K562 (cell line): Measurements from ENCODE around the gene ARHGAP23. TPM values are rescaled to one million over a fixed set of nuclear protein-coding genes. Genes with fewer than 3 reads are reported as not detected.
A peak's percentile ranks its signal among the peaks of the same experiment; 100 is the strongest.

Experiments used
- ATAC-seq: fragments of 200-7000 bp; cut with Tn5 transposase; 3 replicates; pipeline ENCODE4 v1.9.1; 2020; ENCODE audit warnings: moderate library complexity
- BruUV-seq: library from RNA; stranded (reverse); fragments of 400-500 nt; replicated peaks from 2 replicates; lab custom pipeline; 2021; lab: Mats Ljungman, UMichigan
- CTCF ChIA-PET: fragments of 300-600 bp; formaldehyde crosslinking; extraction: SDS; loops from one replicate; lab custom pipeline; 2021; ENCODE audit warnings: low intra/inter-chr PET ratio; lab: Yijun Ruan, JAX
- POLR2A ChIA-PET: fragments of 300-600, 350-650 bp; sonication (Branson Sonifier 250); formaldehyde crosslinking; extraction: SDS; loops from one replicate; lab custom pipeline; 2021; ENCODE audit warnings: antibody characterized with exemption, inconsistent platforms; lab: Yijun Ruan, JAX
- DNase-seq, 4 experiments: peaks; one replicate each; pipeline versions ENCODE4 v3.0.0 to v3.0.0-alpha.2; 2011 to 2018; ENCODE audit warnings: low spot score in 3 of 4, mixed read lengths in 3 of 4; ENCODE audit errors: extremely low read depth in 1 of 4
- FAIRE-seq: peaks from 2 replicates; lab custom pipeline; 2011; peaks lifted over from hg19 to GRCh38; lab: Jason Lieb, UNC
- H2AFZ ChIP-seq: 2 replicates; pipeline ENCODE4 v1.6.0; 2011; ENCODE audit warnings: low read depth, low read length, control low read depth, inconsistent platforms
- H3K27ac ChIP-seq: fragments of 200-600 bp; 3 replicates; pipeline ENCODE4 v1.8.0; 2011; ENCODE audit warnings: low read depth, mild to moderate bottlenecking, control low read depth, inconsistent platforms, low read length, moderate library complexity, mixed read lengths; ENCODE audit errors: extremely low read depth
- H3K27me3 ChIP-seq, 2 experiments: fragments of 300-600 bp in 1 of 2; 2 replicates in 1 of 2; 3 replicates in 1 of 2; pipeline versions ENCODE4 v1.6.0 to v1.8.0; 2011; ENCODE audit warnings: inconsistent platforms in 2 of 2, low read length in 2 of 2, mild to moderate bottlenecking in 1 of 2, mixed read lengths in 1 of 2, moderate library complexity in 1 of 2; ENCODE audit not compliant: control insufficient read depth in 2 of 2, insufficient read depth in 2 of 2
- H3K36me3 ChIP-seq: fragments of 300-600 bp; 3 replicates; pipeline ENCODE4 v1.8.0; 2011; ENCODE audit warnings: mild to moderate bottlenecking, low read length, inconsistent platforms; ENCODE audit not compliant: control insufficient read depth, insufficient read depth
- H3K4me1 ChIP-seq, 2 experiments: fragments of 200-600 bp in 1 of 2; replicated peaks in 1 of 2; 2 replicates in 1 of 2; 3 replicates in 1 of 2; pipeline versions ENCODE4 v1.5.1 to v1.8.0; 2011; ENCODE audit warnings: inconsistent platforms in 2 of 2, low read length in 2 of 2, mild to moderate bottlenecking in 1 of 2, mixed read lengths in 1 of 2, moderate library complexity in 1 of 2; ENCODE audit not compliant: control insufficient read depth in 2 of 2, insufficient read depth in 2 of 2
- H3K4me2 ChIP-seq: 2 replicates; pipeline ENCODE4 v1.6.1; 2011; ENCODE audit warnings: low read length, control low read depth, inconsistent platforms, mixed read lengths; ENCODE audit not compliant: insufficient read depth
- H3K4me3 ChIP-seq: fragments of 200-600 bp; sonication (generic), shearing (Covaris generic); 2 replicates; pipeline ENCODE4 v1.5.1; 2016; ENCODE audit warnings: control low read depth, inconsistent platforms
- H3K79me2 ChIP-seq: fragments of 200-600 bp; 3 replicates; pipeline ENCODE4 v1.8.0; 2011; ENCODE audit warnings: low read length, inconsistent platforms; ENCODE audit not compliant: control insufficient read depth, insufficient read depth
- H3K9ac ChIP-seq, 2 experiments: 2 replicates each; pipeline versions ENCODE4 v1.6.0 to v1.6.1; 2011; ENCODE audit warnings: low read depth in 2 of 2, low read length in 2 of 2, control low read depth in 1 of 2, inconsistent platforms in 1 of 2, mild to moderate bottlenecking in 1 of 2, mixed read lengths in 1 of 2; ENCODE audit not compliant: insufficient read depth in 1 of 2
- H3K9me1 ChIP-seq: one replicate; pipeline ENCODE4 v1.6.0; 2011; ENCODE audit warnings: inconsistent platforms, mild to moderate bottlenecking, low read length, moderate library complexity; ENCODE audit not compliant: control insufficient read depth, insufficient read depth
- H3K9me3 ChIP-seq: replicated peaks from 2 replicates; pipeline ENCODE4 v1.5.1; 2011; ENCODE audit warnings: low read depth, low read length, inconsistent platforms; ENCODE audit not compliant: control insufficient read depth, insufficient read depth
- H4K20me1 ChIP-seq: replicated peaks from 2 replicates; pipeline ENCODE4 v1.6.1; 2011; ENCODE audit warnings: low read length, inconsistent platforms, mixed read lengths; ENCODE audit not compliant: control insufficient read depth, insufficient read depth
- CBX8 ChIP-seq: fragments of 200-600 bp; sonication (generic); IDR thresholded peaks from 2 replicates; pipeline ENCODE4 v1.6.1; 2012; ENCODE audit warnings: borderline replicate concordance, mixed run types, low read depth, mild to moderate bottlenecking, moderate library complexity, mixed read lengths, low read length, control low read depth, inconsistent platforms; ENCODE audit not compliant: poor library complexity, severe bottlenecking; ENCODE audit errors: extremely low read depth
- EGR1 ChIP-seq: fragments of 450-650 bp; conservative IDR thresholded peaks from 2 replicates; pipeline ENCODE4 v1.6.1; 2017; ENCODE audit warnings: mild to moderate bottlenecking
- HDAC3 ChIP-seq: fragments of 450-650 bp; IDR thresholded peaks from 2 replicates; pipeline ENCODE4 v1.6.1; 2018; ENCODE audit warnings: borderline replicate concordance, mild to moderate bottlenecking, moderate library complexity; ENCODE audit not compliant: partially characterized antibody
- MTA2 ChIP-seq: fragments of 450-650 bp; IDR thresholded peaks from 2 replicates; pipeline ENCODE4 v1.6.1; 2016; ENCODE audit warnings: low read depth
- RAD21 ChIP-seq, 2 experiments: fragments of 250-450 bp in 1 of 2; fragments of 450-650 bp in 1 of 2; sonication (Bioruptor Pico) in 1 of 2; formaldehyde crosslinking in 1 of 2; IDR thresholded peaks in 1 of 2; conservative IDR thresholded peaks in 1 of 2; 2 replicates each; pipeline versions ENCODE4 v1.4.0 to v1.8.0; 2020 to 2022; ENCODE audit warnings: mild to moderate bottlenecking in 2 of 2, moderate library complexity in 1 of 2
- STAT5B ChIP-seq: fragments of 250-450 bp; sonication (Bioruptor Pico); IDR thresholded peaks from 2 replicates; pipeline ENCODE4 v1.8.0; 2021; ENCODE audit warnings: mild to moderate bottlenecking, inconsistent platforms
- ZFP1 ChIP-seq: fragments of 450-650 bp; formaldehyde crosslinking; IDR thresholded peaks from 2 replicates; pipeline ENCODE4 v1.4.0; 2020; ENCODE audit warnings: mild to moderate bottlenecking, mixed read lengths
- WGBS: fragments of 100-300 bp; shearing (Covaris generic); methylation state at CpG from one replicate; pipeline ENCODE4 v1.1.6; 2016; ENCODE audit warnings: low coverage, mixed read lengths; ENCODE audit not compliant: insufficient coverage; ENCODE audit errors: missing lambda C conversion rate; 5-methylcytosine and 5-hydroxymethylcytosine counted together
- in situ Hi-C: fragments of 300-500 bp; cut with MboI; formaldehyde crosslinking; loops from 4 replicates; pipeline ENCODE4 v1.15.0; 2018; ENCODE audit warnings: inconsistent platforms, mixed read lengths
- intact Hi-C: fragments of 100-400 bp; cut with micrococcal nuclease; formaldehyde crosslinking; loops from 2 replicates; pipeline ENCODE4 v1.14.2; 2022
- polyA plus RNA-seq, 8 experiments: library from polyadenylated mRNA; depleted of rRNA in 4 of 8; stranded (reverse) in 5 of 8; unstranded in 3 of 8; fragments of >200 nt; fragmentation: Nextera tagmentation in 2 of 8; fragmentation: Illumina TruSeq in 1 of 8; extraction: Ambion mirVana in 2 of 8; extraction: Trizol in 1 of 8; gene quantifications; 2 replicates each; pipeline versions ENCODE4 v1.2.1 to v1.2.3, GENCODE V29; 2011 to 2014; ENCODE audit warnings: inconsistent platforms in 1 of 8, missing spikeins in 1 of 8
- total RNA-seq, 7 experiments: library from RNA; depleted of rRNA in 6 of 7; stranded (reverse); fragments of >200 nt in 6 of 7; fragmentation: Illumina TruSeq in 2 of 7; extraction: Trizol in 2 of 7; gene quantifications; 2 replicates each; pipeline versions ENCODE4 v1.2.1 to v1.2.3, GENCODE V29; 2011 to 2021; ENCODE audit warnings: low replicate concordance in 1 of 7

Gene ARHGAP23
- total and polyA plus RNA-seq, 9 of the 15 experiments (the other 6 are each of a cell fraction or from before 2014, with no cell fraction given), result 0.01 to 2.7 (median 0.70) TPM

GRCh38 chr17:38449364-38449763 is 21.1 kb downstream of the ARHGAP23 start:
- no peak overlapping the region for H3K27ac ChIP-seq
- in situ Hi-C loops, result no loop called here
- H3K9me3 ChIP-seq, result no peaks in the 10 kb centered on the region
- FAIRE-seq (no peak), DNase-seq (no peak)
- TF ChIP-seq HDAC3 (no peak), MTA2 (no peak), EGR1 (peak; percentile 46), STAT5B (CRISPR knock-in tag) (no peak), RAD21 (CRISPR knock-in tag; conservative IDR thresholded peaks at IDR 0.05 in 1 of 2, IDR thresholded peaks at IDR 0.05 in 1 of 2) (no peak), CBX8 (no peak), ZFP1 (no peak)
- TF ChIP-seq, all 486 proteins: peak for 1
- H3K79me2 ChIP-seq, result no peaks in the 10 kb centered on the region
- no peak overlapping the region for H3K4me2 ChIP-seq
- no peaks in the 10 kb centered on the region for H3K9me1 ChIP-seq
- CTCF ChIA-PET, result no interaction called here
- peaks cover 6 to 16% of the 10 kb centered on the region in 2 experiments; a peak in 4 of 5 replicates for H3K4me1 ChIP-seq
- no peaks in the 10 kb centered on the region for H3K36me3 ChIP-seq
- peaks cover 11% of the 10 kb centered on the region for H4K20me1 ChIP-seq
- no peak for ATAC-seq
- H3K9ac ChIP-seq, result peak overlapping the region in 1 of 2 experiments; percentile 17; a peak in 1 of 4 replicates
- peaks cover 5 to 50% of the 10 kb centered on the region in 2 experiments; a peak in 2 of 5 replicates for H3K27me3 ChIP-seq
- WGBS, result 0% methylated on average over 13 of the region's 15 CpGs
- intact Hi-C loops, result no loop called here
- no peak overlapping the region for H3K4me3 ChIP-seq
- no peak overlapping the region for H2AFZ ChIP-seq
- BruUV-seq, result no TSS peak
- POLR2A ChIA-PET, result no interaction called here
